Neutrophil (primary cell): ENCODE results near the gene ZNF611.

ENCODE experiments used
- H3K27ac ChIP-seq: fragments of 200-600 bp; sonication (generic); 2 replicates; pipeline ENCODE4 v1.5.1; 2016; ENCODE audit warnings: mild to moderate bottlenecking, moderate library complexity
- H3K27me3 ChIP-seq: fragments of 200-600 bp; sonication (generic); 2 replicates; pipeline ENCODE4 v1.6.0; 2016; ENCODE audit warnings: mild to moderate bottlenecking
- H3K36me3 ChIP-seq: fragments of 200-600 bp; sonication (generic); 2 replicates; pipeline ENCODE4 v1.5.1; 2017
- H3K4me1 ChIP-seq, 2 experiments: fragments of 200-600 bp in 1 of 2; sonication (generic) in 1 of 2; 1 replicate in 1 of 2; 2 replicates in 1 of 2; pipeline versions ENCODE4 v1.5.1 to v1.6.1; 2013 to 2016; ENCODE audit warnings: low read depth in 1 of 2, low read length in 1 of 2, mild to moderate bottlenecking in 1 of 2, moderate library complexity in 1 of 2; ENCODE audit not compliant: control insufficient read depth in 1 of 2, insufficient read depth in 1 of 2
- H3K4me3 ChIP-seq, 2 experiments: fragments of 200-600 bp in 1 of 2; sonication (generic) in 1 of 2; 1 replicate in 1 of 2; 2 replicates in 1 of 2; pipeline ENCODE4 v1.5.1; 2013 to 2016; ENCODE audit warnings: low read depth in 1 of 2, low read length in 1 of 2, mild to moderate bottlenecking in 1 of 2, moderate library complexity in 1 of 2
- H3K9me3 ChIP-seq: fragments of 200-600 bp; sonication (generic); 2 replicates; pipeline ENCODE4 v1.5.1; 2016
- TF ChIP-seq, protein P1 (sequence below): fragments of 200-600 bp; sonication (generic); IDR thresholded peaks from 2 replicates; pipeline ENCODE4 v1.5.1; 2016; ENCODE audit warnings: antibody characterized with exemption

Gene ZNF611

DNA sequence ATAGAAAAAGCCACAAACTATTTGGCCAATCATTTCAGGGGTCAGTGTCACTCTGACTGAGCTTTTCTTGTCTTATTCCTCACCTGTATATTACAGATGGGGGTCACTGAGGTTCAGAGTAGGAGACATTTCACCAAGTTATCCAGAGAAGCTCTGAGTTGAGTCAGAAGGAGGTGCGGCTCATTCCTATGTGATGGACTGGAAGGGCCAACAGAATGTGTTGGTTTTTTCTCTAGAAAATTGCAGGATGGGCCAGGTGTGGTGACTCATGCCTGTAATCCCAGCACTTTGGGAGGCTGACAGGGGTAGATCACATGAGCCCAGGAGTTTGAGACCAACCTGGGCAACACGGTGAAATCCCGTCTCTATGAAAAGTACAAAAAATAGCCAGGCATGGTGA, 72.2 kb downstream of the ZNF611 start:
- Histone ChIP-seq H3K36me3 (peaks cover 21% of the 10 kb centered on the region), H3K4me3 (no peak overlapping the region), H3K4me1 (peaks cover 11 to 27% of the 10 kb centered on the region in 2 experiments), H3K27ac (no peak overlapping the region), H3K9me3 (no peaks in the 10 kb centered on the region), H3K27me3 (no peaks in the 10 kb centered on the region)
- TF ChIP-seq, protein P1, sequence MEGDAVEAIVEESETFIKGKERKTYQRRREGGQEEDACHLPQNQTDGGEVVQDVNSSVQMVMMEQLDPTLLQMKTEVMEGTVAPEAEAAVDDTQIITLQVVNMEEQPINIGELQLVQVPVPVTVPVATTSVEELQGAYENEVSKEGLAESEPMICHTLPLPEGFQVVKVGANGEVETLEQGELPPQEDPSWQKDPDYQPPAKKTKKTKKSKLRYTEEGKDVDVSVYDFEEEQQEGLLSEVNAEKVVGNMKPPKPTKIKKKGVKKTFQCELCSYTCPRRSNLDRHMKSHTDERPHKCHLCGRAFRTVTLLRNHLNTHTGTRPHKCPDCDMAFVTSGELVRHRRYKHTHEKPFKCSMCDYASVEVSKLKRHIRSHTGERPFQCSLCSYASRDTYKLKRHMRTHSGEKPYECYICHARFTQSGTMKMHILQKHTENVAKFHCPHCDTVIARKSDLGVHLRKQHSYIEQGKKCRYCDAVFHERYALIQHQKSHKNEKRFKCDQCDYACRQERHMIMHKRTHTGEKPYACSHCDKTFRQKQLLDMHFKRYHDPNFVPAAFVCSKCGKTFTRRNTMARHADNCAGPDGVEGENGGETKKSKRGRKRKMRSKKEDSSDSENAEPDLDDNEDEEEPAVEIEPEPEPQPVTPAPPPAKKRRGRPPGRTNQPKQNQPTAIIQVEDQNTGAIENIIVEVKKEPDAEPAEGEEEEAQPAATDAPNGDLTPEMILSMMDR, result no peak

DNA sequence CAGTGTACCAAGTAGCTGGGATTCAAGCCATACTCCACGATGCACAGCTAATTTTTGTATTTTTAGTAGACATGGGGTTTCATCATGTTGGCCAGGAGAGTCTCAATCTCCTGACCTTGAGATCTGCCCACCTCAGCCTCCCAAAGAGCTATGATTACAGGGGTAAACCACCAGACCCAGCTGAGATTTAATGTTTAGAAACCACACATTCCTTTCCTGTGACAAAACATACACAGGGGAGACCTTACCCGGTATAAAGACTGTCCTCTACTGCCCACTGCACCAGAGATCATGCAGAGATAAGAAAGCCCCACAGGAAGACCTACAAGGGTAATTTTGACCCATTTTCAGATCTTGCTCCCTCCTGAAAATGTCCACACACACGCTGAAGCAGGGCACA, 73.9 kb downstream of the ZNF611 start:
- Histone ChIP-seq H3K36me3 (peaks cover 21% of the 10 kb centered on the region), H3K4me3 (no peak overlapping the region), H3K27ac (no peak overlapping the region), H3K27me3 (no peaks in the 10 kb centered on the region), H3K4me1 (peaks cover 11 to 12% of the 10 kb centered on the region in 2 experiments), H3K9me3 (no peaks in the 10 kb centered on the region)
- TF ChIP-seq, protein P1, result no peak

DNA sequence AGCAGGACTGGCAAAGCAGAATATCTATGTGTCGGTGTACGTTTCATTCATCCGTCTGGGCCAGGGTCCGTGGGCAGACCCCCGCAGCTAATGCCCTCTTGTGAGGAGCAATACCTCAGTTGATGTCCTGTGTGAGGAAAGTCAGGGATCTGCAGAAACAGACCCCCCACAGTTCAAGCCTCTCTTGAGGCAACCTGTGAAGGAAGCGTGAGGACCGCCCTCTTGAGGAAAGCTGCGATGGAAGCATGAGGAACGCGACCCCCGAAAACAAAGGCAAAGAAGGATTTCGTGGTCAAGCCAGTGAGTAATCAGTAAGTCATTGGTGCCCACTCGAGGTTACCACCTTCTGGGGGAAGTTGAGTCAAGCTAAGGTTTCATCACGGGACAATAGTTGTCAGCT, 75.8 kb downstream of the ZNF611 start:
- Histone ChIP-seq H3K27me3 (no peaks in the 10 kb centered on the region), H3K4me3 (no peak overlapping the region), H3K27ac (no peak overlapping the region), H3K4me1 (no peaks in the 10 kb centered on the region), H3K9me3 (peaks cover 3% of the 10 kb centered on the region), H3K36me3 (peaks cover 35% of the 10 kb centered on the region)
- TF ChIP-seq, protein P1, result no peak

DNA sequence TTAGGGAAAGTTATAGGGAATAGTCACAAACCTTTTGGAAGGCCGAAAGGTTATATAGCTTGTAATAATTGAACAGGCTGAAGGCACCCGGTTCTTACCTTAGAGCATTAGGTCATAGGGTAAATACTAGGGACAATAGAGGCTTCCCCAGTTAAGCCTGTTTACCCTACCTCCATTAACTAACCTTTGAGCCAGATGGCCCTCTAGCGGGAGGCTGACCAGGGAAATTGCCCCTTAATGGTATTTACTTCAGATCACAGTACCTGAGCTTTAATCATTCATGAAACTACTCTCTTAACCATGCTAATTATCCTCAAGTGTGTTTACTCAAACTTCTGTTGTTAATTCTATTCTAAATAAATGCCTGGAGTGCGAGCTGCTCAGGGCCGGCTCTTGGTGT, 76.2 kb downstream of the ZNF611 start:
- no peak overlapping the region for H3K27ac ChIP-seq
- no peak overlapping the region for H3K4me3 ChIP-seq
- no peaks in the 10 kb centered on the region for H3K27me3 ChIP-seq
- peaks cover 37% of the 10 kb centered on the region for H3K36me3 ChIP-seq
- TF ChIP-seq, protein P1, result no peak
- H3K4me1 ChIP-seq, result no peaks in the 10 kb centered on the region
- H3K9me3 ChIP-seq, result peaks cover 3% of the 10 kb centered on the region

DNA sequence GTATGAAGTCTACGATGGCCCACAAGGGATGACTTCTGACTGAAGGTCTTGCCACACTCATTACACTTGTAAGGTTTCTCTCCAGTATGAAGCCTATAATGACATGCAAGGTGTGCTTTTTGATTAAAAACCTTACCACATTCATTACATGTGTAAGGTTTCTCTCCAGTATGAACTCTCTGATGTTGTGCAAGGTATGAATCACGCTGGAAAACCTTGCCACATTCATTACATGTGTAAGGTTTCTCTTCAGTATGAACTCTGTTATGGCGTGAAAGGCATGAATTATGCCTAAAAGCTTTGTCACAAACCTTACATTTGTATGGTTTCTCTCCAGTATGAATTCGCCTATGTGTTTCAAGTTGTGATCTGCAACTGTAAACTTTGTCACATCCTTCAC, 81.7 kb downstream of the ZNF611 start:
- Histone ChIP-seq H3K4me3 (no peak overlapping the region), H3K27me3 (no peaks in the 10 kb centered on the region), H3K4me1 (no peaks in the 10 kb centered on the region), H3K9me3 (peaks cover 11% of the 10 kb centered on the region), H3K27ac (no peak overlapping the region), H3K36me3 (peaks cover 20% of the 10 kb centered on the region)
- TF ChIP-seq, protein P1, result no peak
